HG02610 (cell line): ENCODE measurements around the gene PPP2R3B.
"Not testable (repeated sequence)": the region's sequence is repeated elsewhere in the genome, so short reads cannot be mapped to it uniquely, and the experiment has no call there.

ENCODE experiments used
- ATAC-seq: cut with Tn5 transposase; IDR thresholded peaks from one replicate; pipeline ENCODE4 v1.9.1; 2021; ENCODE audit warnings: mild to moderate bottlenecking, moderate library complexity; ENCODE audit not compliant: unreplicated experiment

Gene PPP2R3B

DNA sequence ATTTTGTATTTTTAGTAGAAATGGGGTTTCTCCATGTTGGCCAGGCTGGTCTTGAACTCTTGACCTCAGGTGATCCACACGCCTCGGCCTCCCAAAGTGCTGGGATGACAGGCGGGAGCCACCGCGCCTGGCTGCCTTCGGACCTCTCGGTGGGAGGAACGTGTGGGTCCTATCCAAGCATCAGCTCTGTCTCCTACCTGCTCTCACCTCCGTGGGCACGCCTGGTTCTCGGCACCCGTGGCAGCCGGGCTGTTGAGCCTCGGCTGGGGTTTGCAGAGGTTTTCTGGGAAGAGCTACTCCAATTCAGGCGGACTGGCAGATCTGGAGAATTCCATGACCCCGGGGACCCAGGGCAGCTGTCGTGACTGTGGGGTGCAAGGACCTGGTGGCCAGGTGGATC is 23.6 kb upstream of the PPP2R3B start:
- ATAC-seq = no peak

DNA sequence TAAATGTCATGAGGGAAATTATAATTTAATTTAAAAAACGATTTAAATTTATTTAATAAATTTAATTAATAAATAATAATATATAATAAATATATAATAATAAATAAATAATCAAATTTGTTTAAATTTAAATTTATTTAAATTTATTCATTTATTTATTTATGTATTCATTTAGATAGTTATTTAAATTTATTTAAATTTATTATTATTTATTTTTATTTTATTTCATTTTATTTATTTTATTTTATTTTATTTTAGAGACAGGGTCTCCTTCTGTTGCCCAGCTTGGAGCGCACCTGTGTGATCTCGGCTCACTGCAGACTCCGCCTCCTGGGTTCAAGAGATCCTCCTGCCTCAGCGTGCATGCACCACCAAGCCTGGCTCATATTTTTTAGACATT is 18.4 kb upstream of the PPP2R3B start:
- no peak for ATAC-seq

DNA sequence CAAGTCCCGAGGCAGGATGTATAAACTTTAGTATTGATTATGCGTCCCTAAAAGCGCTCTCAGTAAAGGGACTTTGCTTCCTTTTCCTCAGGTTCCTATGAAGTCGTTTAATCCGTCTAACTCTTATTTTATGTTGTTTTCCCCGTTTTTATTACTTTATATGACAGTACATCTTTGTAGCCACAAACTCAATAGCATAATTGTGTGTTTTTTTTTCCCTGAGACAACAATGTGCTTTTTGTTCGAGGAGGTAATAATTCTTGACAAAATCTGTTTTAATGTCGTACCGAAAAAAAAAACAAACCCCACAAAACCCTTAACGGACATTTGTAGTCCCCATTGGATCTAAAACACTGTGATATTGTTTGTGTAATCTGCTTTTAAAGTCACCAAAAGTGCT is 17.9 kb upstream of the PPP2R3B start:
- ATAC-seq = no peak

DNA sequence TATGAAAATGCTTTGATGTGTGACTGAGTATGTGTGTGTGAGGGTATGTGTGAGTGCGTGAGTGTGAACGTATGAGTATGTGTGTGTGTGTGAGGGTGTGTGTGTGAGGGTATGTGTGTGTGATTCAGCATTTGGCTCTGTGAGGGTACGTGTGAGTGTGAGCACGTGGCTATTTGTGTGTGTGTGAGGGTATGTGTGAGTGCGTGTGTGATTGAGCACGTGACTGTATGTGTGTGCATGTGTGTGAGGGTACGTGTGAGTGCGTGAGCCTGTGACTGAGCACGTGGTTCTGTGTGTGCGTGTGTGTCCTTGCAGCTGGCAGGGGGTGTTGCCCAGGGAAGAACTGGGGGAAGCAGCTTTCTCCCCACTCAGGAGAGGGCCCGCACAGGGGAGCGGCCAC is 16.1 kb upstream of the PPP2R3B start:
- no peak for ATAC-seq

DNA sequence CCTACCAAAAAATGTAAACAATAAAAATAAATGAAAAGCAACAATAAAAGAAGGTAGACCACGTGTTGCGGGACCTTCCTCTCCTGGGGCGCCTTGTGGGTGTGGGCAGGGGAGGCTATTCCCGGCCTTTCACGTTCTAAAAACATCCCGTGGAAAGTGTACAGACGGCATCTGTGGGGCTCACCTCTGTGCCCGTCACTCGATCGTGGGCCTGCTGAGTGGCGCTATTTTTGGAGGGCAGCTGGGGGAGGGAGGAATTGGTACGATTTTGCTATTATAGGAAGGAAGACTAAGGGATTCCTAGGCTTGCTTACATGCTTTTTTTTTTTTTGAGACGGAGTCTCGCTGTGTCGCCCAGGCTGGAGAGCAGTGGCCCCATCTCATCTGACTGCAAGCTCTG is 13.6 kb upstream of the PPP2R3B start:
- ATAC-seq = no peak

DNA sequence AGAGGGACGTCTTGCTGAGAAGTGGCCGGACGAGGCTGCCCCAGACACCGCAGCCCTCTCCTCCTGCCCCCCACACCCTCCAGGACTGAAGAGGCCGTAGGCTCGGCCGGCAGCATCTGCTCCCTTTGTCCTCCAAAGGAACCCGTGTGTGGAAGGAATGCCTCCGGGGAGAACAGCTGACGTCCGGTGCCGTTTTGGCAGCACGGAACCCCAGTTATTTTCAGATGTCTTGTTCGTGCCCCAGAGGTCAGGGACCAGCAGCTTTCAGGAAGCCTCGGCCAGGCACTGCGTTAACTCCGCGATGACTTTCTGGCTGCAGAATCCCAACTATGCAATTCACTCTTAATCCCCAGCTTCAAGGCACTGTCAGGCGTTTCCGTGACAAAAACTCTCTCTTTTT is 10.9 kb upstream of the PPP2R3B start:
- ATAC-seq = no peak

- ATAC-seq = no peak
Measured at GRCh38 chrX:394830-395229, 8.1 kb upstream of the PPP2R3B start.

- no peak for ATAC-seq
Measured at GRCh38 chrX:392575-392846, 5.8 kb upstream of the PPP2R3B start.

DNA sequence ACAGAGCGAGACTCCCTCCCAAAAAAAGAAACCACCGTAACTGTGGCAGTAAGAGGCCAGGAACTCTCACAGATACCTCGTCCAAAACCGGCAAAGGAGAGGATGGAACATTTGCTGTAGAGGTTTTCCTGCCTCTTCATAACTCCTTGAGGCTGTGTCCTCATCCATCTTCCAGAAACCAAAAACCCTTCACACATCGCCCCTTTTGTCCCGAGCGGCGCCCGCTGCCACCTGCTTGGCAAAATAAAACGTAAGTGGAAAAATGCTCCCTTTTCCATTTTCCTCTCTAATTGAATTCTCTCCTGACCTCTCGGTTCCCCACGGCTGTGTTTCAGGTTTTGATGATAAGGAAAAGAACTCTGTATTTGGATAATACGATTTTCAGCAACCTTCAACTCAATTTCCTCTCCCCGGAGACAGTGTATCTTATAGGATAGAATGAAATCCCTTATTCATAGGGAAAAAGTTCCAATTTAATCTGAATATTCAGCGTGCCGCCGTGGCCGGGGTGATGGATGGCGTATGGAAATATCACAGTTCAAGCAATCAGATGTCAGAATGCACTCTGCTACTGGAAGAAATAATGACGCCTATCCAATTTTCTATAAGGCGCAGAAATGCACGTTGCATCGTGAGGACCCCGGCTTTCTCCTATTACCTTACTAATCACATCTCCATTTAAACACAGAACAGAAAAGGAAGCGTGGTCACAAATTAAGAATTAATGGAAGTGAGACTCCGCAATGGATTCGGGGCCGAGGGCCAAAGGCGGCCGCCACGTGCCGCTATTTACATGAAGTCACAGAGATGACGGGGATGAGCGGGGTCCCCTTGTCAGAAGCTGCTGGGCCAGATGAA is 5.2 kb upstream of the PPP2R3B start:
- ATAC-seq = no peak

DNA sequence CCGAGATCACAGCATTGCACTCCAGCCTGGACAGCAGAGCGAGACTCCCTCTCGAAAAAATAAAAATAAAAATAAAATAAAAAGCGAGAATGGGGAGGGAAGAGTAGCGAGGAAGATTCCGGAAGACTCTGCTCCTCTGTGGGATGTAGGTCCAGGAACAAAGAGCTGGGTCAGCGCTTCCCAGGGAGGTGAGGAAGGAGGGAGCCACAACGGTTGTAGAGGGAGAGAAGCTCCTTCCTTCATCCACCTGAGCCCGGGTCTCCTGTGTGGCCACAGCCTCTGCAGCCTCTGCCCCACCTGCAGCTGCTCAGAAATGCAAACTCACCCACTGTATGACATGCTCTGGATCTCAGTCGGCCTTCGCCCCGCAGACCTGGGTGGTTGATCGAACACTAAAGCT is 3.8 kb upstream of the PPP2R3B start:
- no peak for ATAC-seq

DNA sequence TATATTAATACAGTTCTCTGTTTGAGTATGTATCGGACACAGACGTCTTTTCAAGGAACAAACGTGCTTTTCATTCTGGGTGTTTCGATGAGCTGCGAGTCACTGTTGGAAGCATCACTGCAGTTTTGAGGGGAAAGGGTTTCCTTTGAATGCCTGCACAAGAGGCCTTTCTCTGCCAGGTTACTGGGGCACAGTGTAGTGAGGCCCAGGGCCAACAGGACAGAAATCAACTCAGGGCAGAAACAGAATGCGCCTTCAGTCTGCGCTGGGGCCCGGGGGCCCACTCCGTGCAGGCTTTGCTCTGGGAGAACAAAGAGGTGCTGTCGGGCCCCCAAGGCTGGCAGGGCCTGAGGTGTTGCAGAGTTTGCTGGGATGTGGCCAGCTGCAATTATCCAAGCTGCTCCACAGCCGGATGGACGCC is 2.3 kb upstream of the PPP2R3B start:
- ATAC-seq = no peak

DNA sequence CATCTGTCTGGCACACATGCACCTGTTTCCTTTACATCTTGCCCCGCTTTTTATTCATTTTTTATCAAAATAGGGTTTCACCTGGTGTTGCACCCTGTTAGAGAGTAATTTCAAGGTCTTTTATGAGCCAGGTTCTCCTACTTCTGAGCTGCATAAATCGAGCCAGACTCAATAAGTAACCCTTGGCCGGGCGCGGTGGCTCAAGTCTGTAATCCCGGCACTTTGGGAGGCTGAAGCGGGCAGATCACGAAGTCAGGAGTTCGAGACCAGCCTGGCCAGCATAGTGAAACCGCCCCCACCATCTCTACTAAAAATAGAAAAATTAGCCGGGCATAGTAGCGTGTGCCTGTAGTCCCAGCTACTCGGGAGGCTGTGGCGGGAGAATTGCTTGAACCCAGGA is 1.0 kb upstream of the PPP2R3B start:
- ATAC-seq = no peak

- peak; percentile 31 for ATAC-seq
Measured at GRCh38 chrX:386239-386767, 404 bp downstream of the PPP2R3B start.

- not testable (repeated sequence) for ATAC-seq
Measured at GRCh38 chrX:385736-386135, 971 bp downstream of the PPP2R3B start.

- ATAC-seq = no peak
Measured at GRCh38 chrX:384861-385260, 1.8 kb downstream of the PPP2R3B start.

DNA sequence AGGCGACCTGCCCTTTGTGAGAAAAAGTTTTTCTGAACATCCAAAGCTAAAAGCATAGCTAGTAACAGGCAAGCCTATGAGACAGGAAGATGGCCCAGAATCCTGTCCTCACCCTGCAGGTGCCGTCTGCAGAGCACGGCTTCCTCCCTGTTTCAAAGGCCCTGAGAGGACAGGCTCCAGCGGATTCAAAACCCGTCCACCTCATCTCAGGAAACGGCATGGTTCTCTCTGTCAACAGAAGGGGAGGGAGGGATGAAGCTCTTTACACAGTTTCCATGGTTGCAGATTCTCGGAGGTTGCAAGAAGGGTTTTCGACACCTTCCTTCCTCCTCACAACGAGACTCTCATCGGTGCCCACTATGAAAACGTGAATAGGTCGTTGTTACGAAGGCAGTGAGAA is 8.3 kb downstream of the PPP2R3B start:
- ATAC-seq = no peak

- ATAC-seq = not testable (repeated sequence)
Measured at GRCh38 chrX:376206-376605, 10.5 kb downstream of the PPP2R3B start.

GRCh38 chrX:375181-376036 is 11.3 kb downstream of the PPP2R3B start:
- no peak for ATAC-seq

DNA sequence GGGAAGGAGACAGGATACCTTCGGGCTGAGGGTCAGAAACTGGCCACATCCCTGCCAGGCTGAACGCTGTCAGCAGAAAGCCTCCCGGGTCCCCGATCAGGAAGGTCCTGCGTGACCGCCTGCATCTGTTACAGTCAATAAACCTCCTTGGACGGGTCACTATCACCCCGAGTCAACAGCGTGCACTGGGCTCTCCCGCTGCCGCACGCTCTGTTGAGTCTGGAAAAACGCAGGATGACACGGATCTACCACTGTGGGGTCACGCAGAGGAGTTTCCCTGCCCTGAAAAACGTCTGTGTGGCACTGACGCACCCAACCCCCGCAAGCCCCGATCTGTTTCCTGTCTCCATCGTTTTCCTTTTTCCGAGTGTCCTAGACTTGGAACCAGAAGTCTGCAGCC is 12.1 kb downstream of the PPP2R3B start:
- ATAC-seq = no peak

- ATAC-seq = no peak
Measured at GRCh38 chrX:373641-374471, 12.9 kb downstream of the PPP2R3B start.
